GM12864 (cell line): ENCODE data around the gene PPP4R2.

ENCODE experiments used
- DNase-seq: peaks from one replicate; pipeline ENCODE4 v3.0.0-alpha.2; 2011; ENCODE audit warnings: low read depth
- H3K4me3 ChIP-seq: 2 replicates; pipeline ENCODE4 v1.5.1; 2011; ENCODE audit warnings: mild to moderate bottlenecking, low read depth, low read length, control low read depth
- TF ChIP-seq, protein P1 (sequence below): IDR thresholded peaks from 2 replicates; pipeline ENCODE4 v1.5.1; 2011; ENCODE audit warnings: low read depth, mild to moderate bottlenecking, moderate library complexity, low read length, control low read depth, inconsistent platforms; ENCODE audit errors: missing control alignments

Gene PPP4R2

DNA sequence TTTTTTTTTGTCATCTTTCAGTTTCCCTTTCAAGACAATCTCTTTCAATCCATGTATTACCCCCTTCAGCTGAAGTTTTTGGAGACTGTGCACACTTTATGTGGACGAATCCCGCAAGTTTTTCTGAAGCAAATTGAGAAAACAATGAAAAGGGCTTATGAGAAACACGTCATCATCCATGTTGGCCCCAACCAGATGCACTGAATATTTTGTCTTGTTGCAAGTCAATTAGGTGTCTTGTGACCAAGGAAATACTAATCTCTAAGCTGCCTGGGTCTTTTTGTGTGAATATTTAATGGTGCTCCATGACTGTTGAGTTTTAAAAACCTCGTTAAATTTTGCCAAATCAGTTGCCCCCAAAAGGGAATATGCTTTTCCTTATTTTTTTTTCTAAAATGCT, 21.7 kb upstream of the PPP4R2 start:
- H3K4me3 ChIP-seq: no peak overlapping the region; the same call in 1 of the 2 replicates
- TF ChIP-seq, protein P1, sequence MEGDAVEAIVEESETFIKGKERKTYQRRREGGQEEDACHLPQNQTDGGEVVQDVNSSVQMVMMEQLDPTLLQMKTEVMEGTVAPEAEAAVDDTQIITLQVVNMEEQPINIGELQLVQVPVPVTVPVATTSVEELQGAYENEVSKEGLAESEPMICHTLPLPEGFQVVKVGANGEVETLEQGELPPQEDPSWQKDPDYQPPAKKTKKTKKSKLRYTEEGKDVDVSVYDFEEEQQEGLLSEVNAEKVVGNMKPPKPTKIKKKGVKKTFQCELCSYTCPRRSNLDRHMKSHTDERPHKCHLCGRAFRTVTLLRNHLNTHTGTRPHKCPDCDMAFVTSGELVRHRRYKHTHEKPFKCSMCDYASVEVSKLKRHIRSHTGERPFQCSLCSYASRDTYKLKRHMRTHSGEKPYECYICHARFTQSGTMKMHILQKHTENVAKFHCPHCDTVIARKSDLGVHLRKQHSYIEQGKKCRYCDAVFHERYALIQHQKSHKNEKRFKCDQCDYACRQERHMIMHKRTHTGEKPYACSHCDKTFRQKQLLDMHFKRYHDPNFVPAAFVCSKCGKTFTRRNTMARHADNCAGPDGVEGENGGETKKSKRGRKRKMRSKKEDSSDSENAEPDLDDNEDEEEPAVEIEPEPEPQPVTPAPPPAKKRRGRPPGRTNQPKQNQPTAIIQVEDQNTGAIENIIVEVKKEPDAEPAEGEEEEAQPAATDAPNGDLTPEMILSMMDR: no peak
- no peak for DNase-seq

DNA sequence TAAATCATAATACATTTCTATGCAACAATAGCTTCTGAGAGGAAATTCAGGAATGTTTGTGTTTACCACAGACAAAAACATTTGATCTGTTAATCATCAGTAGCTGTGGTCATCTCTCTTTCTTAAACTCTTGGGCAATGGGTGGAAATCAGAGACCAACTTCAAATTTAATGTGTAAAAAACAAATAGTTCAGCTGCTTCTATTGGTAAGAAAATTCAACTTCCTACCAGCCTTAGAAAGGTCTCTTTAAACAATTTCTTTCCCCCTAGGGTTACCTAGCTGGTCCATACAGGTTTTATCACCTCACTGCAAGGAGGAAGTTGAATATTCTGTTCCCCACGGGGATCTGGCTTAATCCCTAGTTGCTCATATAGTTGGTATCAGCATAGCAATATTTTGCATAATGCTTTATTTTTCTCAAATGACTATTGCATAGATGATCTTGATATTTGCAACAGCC, 20.3 kb upstream of the PPP4R2 start:
- no peak overlapping the region for H3K4me3 ChIP-seq
- DNase-seq: no peak
- TF ChIP-seq, protein P1: no peak

DNA sequence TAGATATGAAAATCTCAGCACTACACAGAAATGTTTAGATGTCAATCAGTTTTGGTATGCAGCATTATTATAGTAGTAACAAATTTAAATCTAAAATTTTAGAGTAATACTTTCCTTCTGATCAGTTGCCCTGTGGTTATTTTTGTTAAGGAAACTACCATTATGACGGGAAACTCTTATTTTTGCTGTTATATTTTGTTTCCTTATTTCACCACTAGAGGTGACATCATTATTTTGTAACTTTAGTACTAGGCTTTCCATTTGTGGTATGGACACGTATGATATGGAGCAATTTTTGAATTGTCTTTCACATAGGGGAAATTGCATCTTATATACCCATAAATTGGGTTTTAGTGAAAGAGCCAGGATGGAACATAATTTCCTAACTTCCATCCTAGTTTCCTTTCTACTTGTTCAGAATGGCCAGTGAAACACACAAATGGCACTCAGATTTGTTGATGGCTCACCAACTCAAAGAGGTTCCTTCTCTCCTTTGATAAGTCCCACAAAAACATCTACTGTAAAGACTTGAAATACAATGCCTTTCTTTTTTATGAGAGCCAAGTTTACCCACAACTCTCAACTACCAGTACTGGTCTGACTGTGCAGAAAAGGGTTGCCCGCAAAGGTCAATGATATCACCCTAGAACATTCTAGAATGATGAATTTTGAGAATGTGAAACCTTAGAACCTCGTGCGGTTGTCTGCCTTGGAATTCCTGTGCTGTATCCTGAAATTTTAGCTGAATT, 19.4 kb upstream of the PPP4R2 start:
- no peak for DNase-seq
- TF ChIP-seq, protein P1: no peak
- no peak overlapping the region for H3K4me3 ChIP-seq

- no peak for DNase-seq
Observed at GRCh38 chr3:72982609-72983366, 13.8 kb upstream of the PPP4R2 start.

GRCh38 chr3:72985576-72985975, 11.0 kb upstream of the PPP4R2 start:
- TF ChIP-seq, protein P1: no peak
- DNase-seq: no peak
- no peak overlapping the region for H3K4me3 ChIP-seq

More at GRCh38 chr3:72982609-72983366, 13.8 kb upstream of the PPP4R2 start:
- TF ChIP-seq, protein P1: no peak
- H3K4me3 ChIP-seq: no peak overlapping the region

DNA sequence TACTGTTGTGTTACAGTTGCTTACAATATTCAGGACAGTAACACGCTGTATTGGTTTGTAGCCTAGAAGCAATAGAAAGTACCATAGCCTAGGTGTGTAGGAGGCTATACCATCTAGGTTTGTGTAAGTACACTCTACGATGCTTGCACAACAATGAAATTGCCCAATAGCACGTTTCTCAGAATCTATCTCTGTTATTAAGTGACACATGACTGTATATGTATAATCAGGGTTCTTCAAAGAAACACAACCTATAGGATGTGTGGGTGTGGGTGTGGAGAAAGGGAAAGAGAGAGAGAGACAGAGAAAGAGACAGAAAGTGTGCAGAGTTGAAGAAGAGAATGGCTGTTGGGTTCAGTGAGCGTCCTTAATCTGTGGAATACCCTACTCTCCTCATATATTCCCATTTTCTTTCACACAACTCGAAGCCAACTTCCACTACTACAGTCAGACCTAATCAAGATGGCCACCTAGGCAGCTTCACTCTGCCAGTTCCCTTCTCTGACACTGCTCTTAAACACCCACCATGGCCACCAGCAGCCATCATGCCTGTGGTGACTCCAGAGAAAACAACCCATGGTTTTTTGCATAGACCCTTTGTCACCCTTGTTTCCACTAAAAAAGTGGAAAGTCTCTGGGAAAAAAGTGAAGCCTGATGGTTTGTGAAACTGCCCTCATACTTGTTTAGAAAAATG, 5.8 kb upstream of the PPP4R2 start:
- no peak for DNase-seq
- TF ChIP-seq, protein P1: no peak
- H3K4me3 ChIP-seq: no peak overlapping the region
